H9 (cell line): ENCODE data around the gene LMTK2. TPM values are rescaled to one million over a fixed set of nuclear protein-coding genes. Genes with fewer than 3 reads are reported as not detected.

Experiments
- DNase-seq: peaks from one replicate; pipeline ENCODE4 v3.0.0-alpha.2; 2017
- H2AFZ ChIP-seq: one replicate; pipeline ENCODE4 v1.6.1; 2013; ENCODE audit warnings: mild to moderate bottlenecking, low read length, control low read depth, moderate library complexity
- H2AK5ac ChIP-seq: 2 replicates; pipeline ENCODE4 v1.6.1; 2013; ENCODE audit warnings: low read length, control low read depth, mixed read lengths; ENCODE audit not compliant: insufficient read length
- H2BK120ac ChIP-seq: one replicate; pipeline ENCODE4 v1.6.1; 2013; ENCODE audit warnings: low read depth, mild to moderate bottlenecking, low read length, control low read depth, inconsistent platforms; ENCODE audit not compliant: poor library complexity, severe bottlenecking
- H2BK12ac ChIP-seq: 2 replicates; pipeline ENCODE4 v1.6.1; 2013; ENCODE audit warnings: low read length, control low read depth, mixed read lengths, low read depth; ENCODE audit not compliant: insufficient read length
- H2BK15ac ChIP-seq: 2 replicates; pipeline ENCODE4 v1.6.1; 2013; ENCODE audit warnings: low read depth, low read length, control low read depth
- H2BK20ac ChIP-seq: one replicate; pipeline ENCODE4 v1.6.1; 2013; ENCODE audit warnings: low read depth, mild to moderate bottlenecking, low read length, control low read depth, inconsistent platforms; ENCODE audit not compliant: poor library complexity, severe bottlenecking
- H2BK5ac ChIP-seq: 2 replicates; pipeline ENCODE4 v1.6.1; 2013; ENCODE audit warnings: low read length, control low read depth, mixed read lengths; ENCODE audit not compliant: insufficient read length
- H3K14ac ChIP-seq: 2 replicates; pipeline ENCODE4 v1.6.1; 2013; ENCODE audit warnings: low read length, control low read depth; ENCODE audit not compliant: insufficient read depth
- H3K18ac ChIP-seq: 2 replicates; pipeline ENCODE4 v1.6.1; 2013; ENCODE audit warnings: low read depth, mild to moderate bottlenecking, mixed read lengths, low read length, control low read depth; ENCODE audit not compliant: insufficient read length
- H3K23ac ChIP-seq: 2 replicates; pipeline ENCODE4 v1.6.1; 2013; ENCODE audit warnings: low read length, control low read depth, mixed read lengths, low read depth; ENCODE audit not compliant: insufficient read length
- H3K23me2 ChIP-seq: 2 replicates; pipeline ENCODE4 v1.6.1; 2013; ENCODE audit warnings: low read depth, mild to moderate bottlenecking, mixed read lengths, low read length, control low read depth; ENCODE audit not compliant: insufficient read length, poor library complexity, severe bottlenecking
- H3K27ac ChIP-seq: 2 replicates; pipeline ENCODE4 v1.5.1; 2013; ENCODE audit warnings: low read length, control low read depth, mixed read lengths, low read depth; ENCODE audit not compliant: insufficient read length
- H3K27me3 ChIP-seq: 2 replicates; pipeline ENCODE4 v1.6.1; 2013; ENCODE audit warnings: low read length, control low read depth, inconsistent platforms; ENCODE audit not compliant: insufficient read depth
- H3K4ac ChIP-seq: 2 replicates; pipeline ENCODE4 v1.6.1; 2013; ENCODE audit warnings: low read depth, mild to moderate bottlenecking, control low read depth, inconsistent platforms, low read length, moderate library complexity
- H3K4me1 ChIP-seq: 2 replicates; pipeline ENCODE4 v1.6.1; 2013; ENCODE audit warnings: low read length, control low read depth, inconsistent platforms; ENCODE audit not compliant: insufficient read depth
- H3K4me2 ChIP-seq: 2 replicates; pipeline ENCODE4 v1.6.1; 2013; ENCODE audit warnings: low read length, control low read depth, mixed read lengths; ENCODE audit not compliant: insufficient read length, insufficient read depth
- H3K56ac ChIP-seq: 2 replicates; pipeline ENCODE4 v1.6.1; 2013; ENCODE audit warnings: low read depth, mild to moderate bottlenecking, mixed read lengths, low read length, control low read depth; ENCODE audit not compliant: insufficient read length
- H3K79me1 ChIP-seq: 2 replicates; pipeline ENCODE4 v1.6.1; 2013; ENCODE audit warnings: low read depth, mild to moderate bottlenecking, moderate library complexity, low read length, control low read depth, inconsistent platforms; ENCODE audit not compliant: insufficient read depth, poor library complexity, severe bottlenecking
- H3K79me2 ChIP-seq: 2 replicates; pipeline ENCODE4 v1.6.1; 2013; ENCODE audit warnings: low read length, control low read depth, inconsistent platforms; ENCODE audit not compliant: insufficient read depth
- H3K9ac ChIP-seq: 2 replicates; pipeline ENCODE4 v1.6.1; 2013; ENCODE audit warnings: low read length, control low read depth, mixed read lengths; ENCODE audit not compliant: insufficient read length; ENCODE audit errors: extremely low read depth
- H3K9me3 ChIP-seq: one replicate; pipeline ENCODE4 v1.6.1; 2013; ENCODE audit warnings: low read depth, low read length, inconsistent platforms; ENCODE audit not compliant: control insufficient read depth
- H3T11ph ChIP-seq: one replicate; pipeline ENCODE4 v1.6.1; 2013; ENCODE audit warnings: mild to moderate bottlenecking, low read length, control low read depth, inconsistent platforms
- H4K20me1 ChIP-seq: one replicate; pipeline ENCODE4 v1.6.1; 2013; ENCODE audit not compliant: control insufficient read depth, insufficient read length, insufficient read depth
- H4K5ac ChIP-seq: 2 replicates; pipeline ENCODE4 v1.6.1; 2013; ENCODE audit warnings: low read depth, mild to moderate bottlenecking, mixed read lengths, low read length, control low read depth; ENCODE audit not compliant: insufficient read length
- H4K8ac ChIP-seq: replicated peaks from 2 replicates; pipeline ENCODE4 v1.6.1; 2013; ENCODE audit warnings: low read length, control low read depth, mixed read lengths, low read depth; ENCODE audit not compliant: insufficient read length
- H4K91ac ChIP-seq: 2 replicates; pipeline ENCODE4 v1.6.1; 2013; ENCODE audit warnings: low read depth, mild to moderate bottlenecking, moderate library complexity, mixed read lengths, low read length, control low read depth; ENCODE audit not compliant: insufficient read length
- H3K27ac Mint-ChIP-seq, 3 experiments: 2 replicates in 2 of 3; 3 replicates in 1 of 3; pipeline ENCODE4 v1.8.0; 2020 to 2021; ENCODE audit warnings: mixed read lengths in 3 of 3, mild to moderate bottlenecking in 1 of 3, moderate library complexity in 1 of 3
- H3K27me3 Mint-ChIP-seq: 2 replicates; pipeline ENCODE4 v1.8.0; 2021; ENCODE audit warnings: low read depth, mild to moderate bottlenecking, moderate library complexity, mixed read lengths
- H3K36me3 Mint-ChIP-seq, 3 experiments: 2 replicates in 2 of 3; 3 replicates in 1 of 3; pipeline ENCODE4 v1.8.0; 2020 to 2021; ENCODE audit warnings: low read depth in 3 of 3, mixed read lengths in 3 of 3; ENCODE audit not compliant: insufficient read depth in 1 of 3
- H3K4me1 Mint-ChIP-seq, 2 experiments: 2 replicates each; pipeline ENCODE4 v1.8.0; 2020; ENCODE audit warnings: mixed read lengths in 2 of 2
- H3K4me3 Mint-ChIP-seq, 2 experiments: 2 replicates in 1 of 2; 3 replicates in 1 of 2; pipeline ENCODE4 v1.8.0; 2020 to 2021; ENCODE audit warnings: mild to moderate bottlenecking in 2 of 2, mixed read lengths in 2 of 2, moderate library complexity in 1 of 2
- H3K9me3 Mint-ChIP-seq, 2 experiments: 2 replicates in 1 of 2; 3 replicates in 1 of 2; pipeline ENCODE4 v1.8.0; 2020; ENCODE audit warnings: mild to moderate bottlenecking in 2 of 2, mixed read lengths in 2 of 2, moderate library complexity in 1 of 2
- WGBS: extraction: QIAGEN DNeasy Blood & Tissue Kit; methylation state at CpG from one replicate; pipeline ENCODE4 v1.1.7; 2013; ENCODE audit warnings: missing lambda C conversion rate, low lambda C conversion rate, mixed read lengths; ENCODE audit not compliant: insufficient read length; ENCODE audit errors: extremely low coverage; 5-methylcytosine and 5-hydroxymethylcytosine counted together
- total RNA-seq: library from RNA; stranded (reverse); gene quantifications from 2 replicates; pipeline ENCODE4 v1.2.1, GENCODE V29; 2021
- TF ChIP-seq, protein P1 (sequence below): fragments of 200-600 bp; sonication (generic); conservative IDR thresholded peaks from 3 replicates; pipeline ENCODE4 v1.8.0; 2021; ENCODE audit warnings: antibody characterized with exemption, mild to moderate bottlenecking

The LMTK2 gene
- total RNA-seq, 1 experiment from 2014 or later = 24.9 TPM

DNA sequence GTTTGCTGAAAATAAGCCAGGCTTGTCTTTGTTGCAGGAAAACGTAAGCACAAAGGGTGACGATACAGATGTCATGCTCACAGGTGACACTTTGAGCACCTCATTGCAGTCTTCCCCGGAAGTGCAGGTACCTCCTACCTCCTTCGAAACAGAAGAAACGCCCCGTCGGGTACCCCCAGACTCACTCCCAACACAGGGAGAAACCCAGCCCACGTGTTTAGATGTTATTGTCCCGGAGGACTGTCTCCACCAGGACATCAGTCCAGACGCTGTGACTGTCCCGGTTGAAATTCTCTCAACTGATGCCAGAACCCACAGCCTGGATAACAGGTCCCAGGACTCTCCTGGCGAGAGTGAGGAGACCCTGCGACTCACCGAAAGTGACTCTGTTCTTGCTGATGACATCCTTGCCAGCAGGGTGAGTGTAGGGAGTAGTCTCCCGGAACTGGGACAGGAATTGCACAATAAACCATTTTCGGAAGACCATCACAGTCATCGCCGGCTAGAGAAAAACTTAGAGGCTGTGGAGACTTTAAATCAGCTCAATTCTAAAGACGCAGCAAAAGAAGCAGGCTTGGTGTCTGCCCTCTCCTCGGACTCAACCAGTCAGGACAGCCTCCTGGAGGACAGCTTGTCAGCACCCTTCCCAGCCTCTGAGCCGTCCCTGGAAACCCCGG is 86.3 kb downstream of the LMTK2 start:
- no CpG with 5 or more reads among the region's 22 CpGs for WGBS
- no peak overlapping the region for H2BK5ac ChIP-seq
- H4K20me1 ChIP-seq = no peaks in the 10 kb centered on the region
- H3K56ac ChIP-seq = no peak overlapping the region
- no peaks in the 10 kb centered on the region for H3K9me3 Mint-ChIP-seq
- peaks cover 24 to 71% (median 55%) of the 10 kb centered on the region in 3 experiments; a peak in 6 of 7 replicates for H3K36me3 Mint-ChIP-seq
- no peak overlapping the region for H2BK20ac ChIP-seq
- H2BK12ac ChIP-seq = no peak overlapping the region
- H3K4me1 ChIP-seq = no peaks in the 10 kb centered on the region
- no peaks in the 10 kb centered on the region for H3K27me3 Mint-ChIP-seq
- TF ChIP-seq, protein P1, sequence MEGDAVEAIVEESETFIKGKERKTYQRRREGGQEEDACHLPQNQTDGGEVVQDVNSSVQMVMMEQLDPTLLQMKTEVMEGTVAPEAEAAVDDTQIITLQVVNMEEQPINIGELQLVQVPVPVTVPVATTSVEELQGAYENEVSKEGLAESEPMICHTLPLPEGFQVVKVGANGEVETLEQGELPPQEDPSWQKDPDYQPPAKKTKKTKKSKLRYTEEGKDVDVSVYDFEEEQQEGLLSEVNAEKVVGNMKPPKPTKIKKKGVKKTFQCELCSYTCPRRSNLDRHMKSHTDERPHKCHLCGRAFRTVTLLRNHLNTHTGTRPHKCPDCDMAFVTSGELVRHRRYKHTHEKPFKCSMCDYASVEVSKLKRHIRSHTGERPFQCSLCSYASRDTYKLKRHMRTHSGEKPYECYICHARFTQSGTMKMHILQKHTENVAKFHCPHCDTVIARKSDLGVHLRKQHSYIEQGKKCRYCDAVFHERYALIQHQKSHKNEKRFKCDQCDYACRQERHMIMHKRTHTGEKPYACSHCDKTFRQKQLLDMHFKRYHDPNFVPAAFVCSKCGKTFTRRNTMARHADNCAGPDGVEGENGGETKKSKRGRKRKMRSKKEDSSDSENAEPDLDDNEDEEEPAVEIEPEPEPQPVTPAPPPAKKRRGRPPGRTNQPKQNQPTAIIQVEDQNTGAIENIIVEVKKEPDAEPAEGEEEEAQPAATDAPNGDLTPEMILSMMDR = no peak
- H3K4me3 Mint-ChIP-seq = no peak overlapping the region
- H3K4me2 ChIP-seq = no peak overlapping the region
- H3K18ac ChIP-seq = no peak overlapping the region
- H3T11ph ChIP-seq = no peak overlapping the region
- no peak overlapping the region for H3K23ac ChIP-seq
- H4K8ac ChIP-seq = no peak overlapping the region
- H3K27me3 ChIP-seq = no peaks in the 10 kb centered on the region
- H2AFZ ChIP-seq = no peak overlapping the region
- no peak overlapping the region for H2AK5ac ChIP-seq
- H3K79me2 ChIP-seq = no peaks in the 10 kb centered on the region
- no peak overlapping the region for H3K14ac ChIP-seq
- no peak overlapping the region; a peak in 1 of 7 replicates for H3K27ac Mint-ChIP-seq
- H4K5ac ChIP-seq = no peak overlapping the region
- no peak overlapping the region for H4K91ac ChIP-seq
- no peak overlapping the region for H2BK15ac ChIP-seq
- no peak for DNase-seq
- H3K9me3 ChIP-seq = no peaks in the 10 kb centered on the region
- no peak overlapping the region for H3K4ac ChIP-seq
- no peaks in the 10 kb centered on the region for H3K79me1 ChIP-seq
- no peak overlapping the region for H3K9ac ChIP-seq
- no peaks in the 10 kb centered on the region for H3K4me1 Mint-ChIP-seq
- no peak overlapping the region for H3K27ac ChIP-seq
- no peaks in the 10 kb centered on the region for H3K23me2 ChIP-seq
- no peak overlapping the region for H2BK120ac ChIP-seq
